Measurements from ENCODE around the gene RPTOR.
"Not testable (repeated sequence)": the region's sequence is repeated elsewhere in the genome, so short reads cannot be mapped to it uniquely, and the experiment has no call there.

The RPTOR gene

GRCh38 chr17:80874866-80875445 is 330.3 kb downstream of the RPTOR start:
- H3K4me3 ChIP-seq (ENCODE audit: low read depth, low read length): no peak overlapping the region
- H3K9me3 ChIP-seq (ENCODE audit: control insufficient read depth, low read length): no peaks in the 10 kb centered on the region
- H3K4me1 ChIP-seq: no peaks in the 10 kb centered on the region
- TF ChIP-seq CTCF (IDR thresholded peaks at IDR 0.05): no peak
- H3K79me2 ChIP-seq: no peaks in the 10 kb centered on the region
- no peak overlapping the region for H3K4me2 ChIP-seq (ENCODE audit: low read length)
- H3K9ac ChIP-seq: no peak overlapping the region
- H3K27ac ChIP-seq: no peak overlapping the region
- no peaks in the 10 kb centered on the region for H3K27me3 ChIP-seq (ENCODE audit: control insufficient read depth, insufficient read depth, low read length)
- H3K36me3 ChIP-seq (ENCODE audit: control insufficient read depth, insufficient read depth, low read length): no peaks in the 10 kb centered on the region
- no peak overlapping the region for H2AFZ ChIP-seq

GRCh38 chr17:80875480-80875995 is 330.9 kb downstream of the RPTOR start:
- not testable (repeated sequence) for H3K9ac ChIP-seq; H3K4me2 ChIP-seq (ENCODE audit: low read length); H3K36me3 ChIP-seq (ENCODE audit: control insufficient read depth, insufficient read depth, low read length); H3K4me3 ChIP-seq (ENCODE audit: low read depth, low read length); H3K27me3 ChIP-seq (ENCODE audit: control insufficient read depth, insufficient read depth, low read length); H3K27ac ChIP-seq; H3K4me1 ChIP-seq; H3K79me2 ChIP-seq; H2AFZ ChIP-seq; H3K9me3 ChIP-seq (ENCODE audit: control insufficient read depth, low read length)

GRCh38 chr17:80876456-80876949 is 331.9 kb downstream of the RPTOR start:
- H3K79me2 ChIP-seq; H3K4me2 ChIP-seq (ENCODE audit: low read length); H3K27me3 ChIP-seq (ENCODE audit: control insufficient read depth, insufficient read depth, low read length); H3K4me3 ChIP-seq (ENCODE audit: low read depth, low read length); H3K9me3 ChIP-seq (ENCODE audit: control insufficient read depth, low read length); H3K36me3 ChIP-seq (ENCODE audit: control insufficient read depth, insufficient read depth, low read length); H2AFZ ChIP-seq; H3K4me1 ChIP-seq; H3K27ac ChIP-seq; H3K9ac ChIP-seq: not testable (repeated sequence)

GRCh38 chr17:80876950-80877728 is 332.5 kb downstream of the RPTOR start:
- Histone ChIP-seq H3K27me3 (ENCODE audit: control insufficient read depth, insufficient read depth, low read length) (no peaks in the 10 kb centered on the region), H3K9ac (no peak overlapping the region), H3K4me3 (ENCODE audit: low read depth, low read length) (no peak overlapping the region), H3K79me2 (no peaks in the 10 kb centered on the region), H3K36me3 (ENCODE audit: control insufficient read depth, insufficient read depth, low read length) (no peaks in the 10 kb centered on the region), H3K9me3 (ENCODE audit: control insufficient read depth, low read length) (no peaks in the 10 kb centered on the region), H2AFZ (no peak overlapping the region), H3K4me2 (ENCODE audit: low read length) (no peak overlapping the region), H3K4me1 (no peaks in the 10 kb centered on the region), H3K27ac (no peak overlapping the region)
- no peak for TF ChIP-seq CTCF (IDR thresholded peaks at IDR 0.05)

GRCh38 chr17:80877729-80878303 is 333.2 kb downstream of the RPTOR start:
- no peaks in the 10 kb centered on the region for H3K36me3 ChIP-seq (ENCODE audit: control insufficient read depth, insufficient read depth, low read length)

More at GRCh38 chr17:80877729-80878303, 333.2 kb downstream of the RPTOR start:
- no peak overlapping the region for H3K4me3 ChIP-seq (ENCODE audit: low read depth, low read length)
- no peaks in the 10 kb centered on the region for H3K9me3 ChIP-seq (ENCODE audit: control insufficient read depth, low read length)
- no peak overlapping the region for H3K27ac ChIP-seq
- H3K9ac ChIP-seq: no peak overlapping the region
- no peak for TF ChIP-seq CTCF (IDR thresholded peaks at IDR 0.05)
- H3K27me3 ChIP-seq (ENCODE audit: control insufficient read depth, insufficient read depth, low read length): no peaks in the 10 kb centered on the region
- no peaks in the 10 kb centered on the region for H3K4me1 ChIP-seq
- H2AFZ ChIP-seq: no peak overlapping the region
- H3K4me2 ChIP-seq (ENCODE audit: low read length): no peak overlapping the region
- H3K79me2 ChIP-seq: no peaks in the 10 kb centered on the region

Measured in parathyroid adenoma (tissue), 2 donors.